ENCODE data around the gene SLC2A13. TPM values are rescaled to one million over a fixed set of nuclear protein-coding genes. Genes with fewer than 3 reads are reported as not detected.

The SLC2A13 gene
- total and polyA plus RNA-seq, 10 of the 15 experiments (the other 5 are each of a cell fraction or from before 2014, with no cell fraction given): 0.05 to 3.7 (median 0.25) TPM

DNA sequence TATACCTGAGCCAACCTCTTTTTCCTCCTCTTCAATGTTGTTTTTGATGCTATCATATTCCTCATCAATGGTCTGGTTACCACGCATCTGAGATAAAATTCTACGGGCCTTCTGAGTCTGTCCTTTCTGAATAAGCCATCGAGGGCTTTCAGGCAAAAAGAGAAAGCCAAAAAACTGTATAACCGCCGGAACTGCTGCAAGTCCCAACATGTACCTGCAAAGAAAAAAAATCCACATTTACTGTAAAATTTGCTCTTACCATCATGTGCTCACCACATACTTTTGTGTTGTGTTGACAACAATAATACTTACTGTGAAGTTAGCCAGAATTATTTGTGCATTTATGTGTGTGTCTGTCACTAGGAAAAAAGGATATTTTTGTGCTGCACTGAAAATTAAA, 77.6 kb downstream of the SLC2A13 start:
- H3K4me2 ChIP-seq (ENCODE audit: control insufficient read depth, insufficient read depth): no peak overlapping the region
- ChIA-PET RAD21 (ENCODE audit: unreplicated experiment) (no interaction called here), CTCF (interaction anchor here (0.5 to 2.1 kb wide), 3 partner anchors 17 to 89 kb away, joined by 3 to 14 read pairs (median 4); no protein-coding TSS in a partner anchor), SMC1A (ENCODE audit: uncharacterized antibody, unreplicated experiment) (no interaction called here), POLR2A (no interaction called here)
- no peak overlapping the region for H3K27ac ChIP-seq (ENCODE audit: control insufficient read depth, insufficient read depth)
- FAIRE-seq (no peak), ATAC-seq (no peak), DNase-seq (ENCODE audit: low read depth, low spot score) (no peak)
- 89% methylated on average over 5 of the region's 5 CpGs for WGBS (ENCODE audit: insufficient coverage, insufficient replicate concordance, low lambda C conversion rate, missing lambda C conversion rate)
- no peaks in the 10 kb centered on the region for H3K27me3 ChIP-seq (replicated peaks in 1 of 2; ENCODE audit: control insufficient read depth in 2 of 2, insufficient read depth in 2 of 2, low read length in 1 of 2)
- no peaks in the 10 kb centered on the region for H3K79me2 ChIP-seq (ENCODE audit: control insufficient read depth, insufficient read depth, low read length)
- no TSS peak for BruUV-seq (replicated peaks)
- H3K4me1 ChIP-seq (ENCODE audit: control insufficient read depth, insufficient read depth, low read length): no peaks in the 10 kb centered on the region
- no peaks in the 10 kb centered on the region for H3K36me3 ChIP-seq (ENCODE audit: control insufficient read depth in 2 of 2, insufficient read depth in 2 of 2, low read length in 1 of 2)
- intact Hi-C loops (cut with micrococcal nuclease; ENCODE audit: unreplicated experiment): no loop called here
- H2AFZ ChIP-seq (ENCODE audit: control insufficient read depth, low read depth, low read length): no peak overlapping the region
- no peak overlapping the region for H3K9ac ChIP-seq (ENCODE audit: control insufficient read depth, insufficient read depth, low read length)
- H3K9me3 ChIP-seq (replicated peaks; ENCODE audit: control insufficient read depth, insufficient read depth, low read length): no peaks in the 10 kb centered on the region
- no peaks in the 10 kb centered on the region for H4K20me1 ChIP-seq (ENCODE audit: control insufficient read depth, insufficient read depth)
- in situ Hi-C loops (cut with MboI): no loop called here
- no peak overlapping the region for H3K4me3 ChIP-seq
- TF ChIP-seq RAD21 (IDR thresholded peaks at IDR 0.05; ENCODE audit: insufficient read depth, low read depth, low read length): no peak
- TF ChIP-seq, protein P1, sequence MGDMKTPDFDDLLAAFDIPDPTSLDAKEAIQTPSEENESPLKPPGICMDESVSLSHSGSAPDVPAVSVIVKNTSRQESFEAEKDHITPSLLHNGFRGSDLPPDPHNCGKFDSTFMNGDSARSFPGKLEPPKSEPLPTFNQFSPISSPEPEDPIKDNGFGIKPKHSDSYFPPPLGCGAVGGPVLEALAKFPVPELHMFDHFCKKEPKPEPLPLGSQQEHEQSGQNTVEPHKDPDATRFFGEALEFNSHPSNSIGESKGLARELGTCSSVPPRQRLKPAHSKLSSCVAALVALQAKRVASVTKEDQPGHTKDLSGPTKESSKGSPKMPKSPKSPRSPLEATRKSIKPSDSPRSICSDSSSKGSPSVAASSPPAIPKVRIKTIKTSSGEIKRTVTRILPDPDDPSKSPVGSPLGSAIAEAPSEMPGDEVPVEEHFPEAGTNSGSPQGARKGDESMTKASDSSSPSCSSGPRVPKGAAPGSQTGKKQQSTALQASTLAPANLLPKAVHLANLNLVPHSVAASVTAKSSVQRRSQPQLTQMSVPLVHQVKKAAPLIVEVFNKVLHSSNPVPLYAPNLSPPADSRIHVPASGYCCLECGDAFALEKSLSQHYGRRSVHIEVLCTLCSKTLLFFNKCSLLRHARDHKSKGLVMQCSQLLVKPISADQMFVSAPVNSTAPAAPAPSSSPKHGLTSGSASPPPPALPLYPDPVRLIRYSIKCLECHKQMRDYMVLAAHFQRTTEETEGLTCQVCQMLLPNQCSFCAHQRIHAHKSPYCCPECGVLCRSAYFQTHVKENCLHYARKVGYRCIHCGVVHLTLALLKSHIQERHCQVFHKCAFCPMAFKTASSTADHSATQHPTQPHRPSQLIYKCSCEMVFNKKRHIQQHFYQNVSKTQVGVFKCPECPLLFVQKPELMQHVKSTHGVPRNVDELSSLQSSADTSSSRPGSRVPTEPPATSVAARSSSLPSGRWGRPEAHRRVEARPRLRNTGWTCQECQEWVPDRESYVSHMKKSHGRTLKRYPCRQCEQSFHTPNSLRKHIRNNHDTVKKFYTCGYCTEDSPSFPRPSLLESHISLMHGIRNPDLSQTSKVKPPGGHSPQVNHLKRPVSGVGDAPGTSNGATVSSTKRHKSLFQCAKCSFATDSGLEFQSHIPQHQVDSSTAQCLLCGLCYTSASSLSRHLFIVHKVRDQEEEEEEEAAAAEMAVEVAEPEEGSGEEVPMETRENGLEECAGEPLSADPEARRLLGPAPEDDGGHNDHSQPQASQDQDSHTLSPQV (IDR thresholded peaks at IDR 0.05): no peak
- TF ChIP-seq SRF (IDR thresholded peaks at IDR 0.05; ENCODE audit: low read depth in 2 of 2, low read length in 2 of 2): no peak
- TF ChIP-seq, protein P2, sequence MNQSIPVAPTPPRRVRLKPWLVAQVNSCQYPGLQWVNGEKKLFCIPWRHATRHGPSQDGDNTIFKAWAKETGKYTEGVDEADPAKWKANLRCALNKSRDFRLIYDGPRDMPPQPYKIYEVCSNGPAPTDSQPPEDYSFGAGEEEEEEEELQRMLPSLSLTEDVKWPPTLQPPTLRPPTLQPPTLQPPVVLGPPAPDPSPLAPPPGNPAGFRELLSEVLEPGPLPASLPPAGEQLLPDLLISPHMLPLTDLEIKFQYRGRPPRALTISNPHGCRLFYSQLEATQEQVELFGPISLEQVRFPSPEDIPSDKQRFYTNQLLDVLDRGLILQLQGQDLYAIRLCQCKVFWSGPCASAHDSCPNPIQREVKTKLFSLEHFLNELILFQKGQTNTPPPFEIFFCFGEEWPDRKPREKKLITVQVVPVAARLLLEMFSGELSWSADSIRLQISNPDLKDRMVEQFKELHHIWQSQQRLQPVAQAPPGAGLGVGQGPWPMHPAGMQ (IDR thresholded peaks at IDR 0.05; ENCODE audit: borderline replicate concordance): no peak
- TF ChIP-seq NFXL1 (IDR thresholded peaks at IDR 0.05; ENCODE audit: borderline replicate concordance): no peak
- no peak for TF ChIP-seq PAX8 (IDR thresholded peaks at IDR 0.05)
- TF ChIP-seq GATAD2B (conservative IDR thresholded peaks at IDR 0.05; ENCODE audit: low read depth): no peak
- TF ChIP-seq, protein P3, sequence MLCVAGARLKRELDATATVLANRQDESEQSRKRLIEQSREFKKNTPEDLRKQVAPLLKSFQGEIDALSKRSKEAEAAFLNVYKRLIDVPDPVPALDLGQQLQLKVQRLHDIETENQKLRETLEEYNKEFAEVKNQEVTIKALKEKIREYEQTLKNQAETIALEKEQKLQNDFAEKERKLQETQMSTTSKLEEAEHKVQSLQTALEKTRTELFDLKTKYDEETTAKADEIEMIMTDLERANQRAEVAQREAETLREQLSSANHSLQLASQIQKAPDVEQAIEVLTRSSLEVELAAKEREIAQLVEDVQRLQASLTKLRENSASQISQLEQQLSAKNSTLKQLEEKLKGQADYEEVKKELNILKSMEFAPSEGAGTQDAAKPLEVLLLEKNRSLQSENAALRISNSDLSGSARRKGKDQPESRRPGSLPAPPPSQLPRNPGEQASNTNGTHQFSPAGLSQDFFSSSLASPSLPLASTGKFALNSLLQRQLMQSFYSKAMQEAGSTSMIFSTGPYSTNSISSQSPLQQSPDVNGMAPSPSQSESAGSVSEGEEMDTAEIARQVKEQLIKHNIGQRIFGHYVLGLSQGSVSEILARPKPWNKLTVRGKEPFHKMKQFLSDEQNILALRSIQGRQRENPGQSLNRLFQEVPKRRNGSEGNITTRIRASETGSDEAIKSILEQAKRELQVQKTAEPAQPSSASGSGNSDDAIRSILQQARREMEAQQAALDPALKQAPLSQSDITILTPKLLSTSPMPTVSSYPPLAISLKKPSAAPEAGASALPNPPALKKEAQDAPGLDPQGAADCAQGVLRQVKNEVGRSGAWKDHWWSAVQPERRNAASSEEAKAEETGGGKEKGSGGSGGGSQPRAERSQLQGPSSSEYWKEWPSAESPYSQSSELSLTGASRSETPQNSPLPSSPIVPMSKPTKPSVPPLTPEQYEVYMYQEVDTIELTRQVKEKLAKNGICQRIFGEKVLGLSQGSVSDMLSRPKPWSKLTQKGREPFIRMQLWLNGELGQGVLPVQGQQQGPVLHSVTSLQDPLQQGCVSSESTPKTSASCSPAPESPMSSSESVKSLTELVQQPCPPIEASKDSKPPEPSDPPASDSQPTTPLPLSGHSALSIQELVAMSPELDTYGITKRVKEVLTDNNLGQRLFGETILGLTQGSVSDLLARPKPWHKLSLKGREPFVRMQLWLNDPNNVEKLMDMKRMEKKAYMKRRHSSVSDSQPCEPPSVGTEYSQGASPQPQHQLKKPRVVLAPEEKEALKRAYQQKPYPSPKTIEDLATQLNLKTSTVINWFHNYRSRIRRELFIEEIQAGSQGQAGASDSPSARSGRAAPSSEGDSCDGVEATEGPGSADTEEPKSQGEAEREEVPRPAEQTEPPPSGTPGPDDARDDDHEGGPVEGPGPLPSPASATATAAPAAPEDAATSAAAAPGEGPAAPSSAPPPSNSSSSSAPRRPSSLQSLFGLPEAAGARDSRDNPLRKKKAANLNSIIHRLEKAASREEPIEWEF (IDR thresholded peaks at IDR 0.05; ENCODE audit: insufficient replicate concordance, low read depth, low read length): no peak
- TF ChIP-seq, protein P4, sequence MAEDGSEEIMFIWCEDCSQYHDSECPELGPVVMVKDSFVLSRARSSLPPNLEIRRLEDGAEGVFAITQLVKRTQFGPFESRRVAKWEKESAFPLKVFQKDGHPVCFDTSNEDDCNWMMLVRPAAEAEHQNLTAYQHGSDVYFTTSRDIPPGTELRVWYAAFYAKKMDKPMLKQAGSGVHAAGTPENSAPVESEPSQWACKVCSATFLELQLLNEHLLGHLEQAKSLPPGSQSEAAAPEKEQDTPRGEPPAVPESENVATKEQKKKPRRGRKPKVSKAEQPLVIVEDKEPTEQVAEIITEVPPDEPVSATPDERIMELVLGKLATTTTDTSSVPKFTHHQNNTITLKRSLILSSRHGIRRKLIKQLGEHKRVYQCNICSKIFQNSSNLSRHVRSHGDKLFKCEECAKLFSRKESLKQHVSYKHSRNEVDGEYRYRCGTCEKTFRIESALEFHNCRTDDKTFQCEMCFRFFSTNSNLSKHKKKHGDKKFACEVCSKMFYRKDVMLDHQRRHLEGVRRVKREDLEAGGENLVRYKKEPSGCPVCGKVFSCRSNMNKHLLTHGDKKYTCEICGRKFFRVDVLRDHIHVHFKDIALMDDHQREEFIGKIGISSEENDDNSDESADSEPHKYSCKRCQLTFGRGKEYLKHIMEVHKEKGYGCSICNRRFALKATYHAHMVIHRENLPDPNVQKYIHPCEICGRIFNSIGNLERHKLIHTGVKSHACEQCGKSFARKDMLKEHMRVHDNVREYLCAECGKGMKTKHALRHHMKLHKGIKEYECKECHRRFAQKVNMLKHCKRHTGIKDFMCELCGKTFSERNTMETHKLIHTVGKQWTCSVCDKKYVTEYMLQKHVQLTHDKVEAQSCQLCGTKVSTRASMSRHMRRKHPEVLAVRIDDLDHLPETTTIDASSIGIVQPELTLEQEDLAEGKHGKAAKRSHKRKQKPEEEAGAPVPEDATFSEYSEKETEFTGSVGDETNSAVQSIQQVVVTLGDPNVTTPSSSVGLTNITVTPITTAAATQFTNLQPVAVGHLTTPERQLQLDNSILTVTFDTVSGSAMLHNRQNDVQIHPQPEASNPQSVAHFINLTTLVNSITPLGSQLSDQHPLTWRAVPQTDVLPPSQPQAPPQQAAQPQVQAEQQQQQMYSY (CRISPR knock-in tag; IDR thresholded peaks at IDR 0.05): no peak

Measured in GM12878 (cell line).